SK-N-SH (cell line): ENCODE measurements around the gene KIF6.

Experiments
- CHD2 ChIP-seq: fragments of 150-350 bp; IDR thresholded peaks from 2 replicates; pipeline ENCODE4 v1.6.1; 2018; ENCODE audit warnings: low read length; ENCODE audit not compliant: partially characterized antibody
- FOSL2 ChIP-seq: IDR thresholded peaks from 2 replicates; pipeline ENCODE4 v1.4.0; 2012; ENCODE audit warnings: low read depth, mild to moderate bottlenecking, moderate library complexity, borderline replicate concordance
- GATA2 ChIP-seq: sonication (generic); formaldehyde crosslinking; IDR thresholded peaks from 2 replicates; pipeline ENCODE4 v1.5.0; 2020; ENCODE audit warnings: mild to moderate bottlenecking, missing genetic modification reagents
- TF ChIP-seq, protein P1 (sequence below): fragments of 200-600 bp; sonication (generic); IDR thresholded peaks from 2 replicates; pipeline ENCODE4 v1.6.1; 2017; ENCODE audit warnings: antibody characterized with exemption, mild to moderate bottlenecking, moderate library complexity

- TF ChIP-seq, protein P1, sequence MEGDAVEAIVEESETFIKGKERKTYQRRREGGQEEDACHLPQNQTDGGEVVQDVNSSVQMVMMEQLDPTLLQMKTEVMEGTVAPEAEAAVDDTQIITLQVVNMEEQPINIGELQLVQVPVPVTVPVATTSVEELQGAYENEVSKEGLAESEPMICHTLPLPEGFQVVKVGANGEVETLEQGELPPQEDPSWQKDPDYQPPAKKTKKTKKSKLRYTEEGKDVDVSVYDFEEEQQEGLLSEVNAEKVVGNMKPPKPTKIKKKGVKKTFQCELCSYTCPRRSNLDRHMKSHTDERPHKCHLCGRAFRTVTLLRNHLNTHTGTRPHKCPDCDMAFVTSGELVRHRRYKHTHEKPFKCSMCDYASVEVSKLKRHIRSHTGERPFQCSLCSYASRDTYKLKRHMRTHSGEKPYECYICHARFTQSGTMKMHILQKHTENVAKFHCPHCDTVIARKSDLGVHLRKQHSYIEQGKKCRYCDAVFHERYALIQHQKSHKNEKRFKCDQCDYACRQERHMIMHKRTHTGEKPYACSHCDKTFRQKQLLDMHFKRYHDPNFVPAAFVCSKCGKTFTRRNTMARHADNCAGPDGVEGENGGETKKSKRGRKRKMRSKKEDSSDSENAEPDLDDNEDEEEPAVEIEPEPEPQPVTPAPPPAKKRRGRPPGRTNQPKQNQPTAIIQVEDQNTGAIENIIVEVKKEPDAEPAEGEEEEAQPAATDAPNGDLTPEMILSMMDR: no peak
- TF ChIP-seq FOSL2 (no peak), CHD2 (no peak), GATA2 (CRISPR knock-in tag) (no peak)
Measured at GRCh38 chr6:39565956-39566355, 159.3 kb downstream of the KIF6 start.
